Ishikawa (cell line): ENCODE measurements around the gene MTO1.

Experiments
- CEBPB ChIP-seq: IDR thresholded peaks from 2 replicates; pipeline ENCODE4 v1.6.1; 2012
- EP300 ChIP-seq: IDR thresholded peaks from 2 replicates; pipeline ENCODE4 v1.6.1; 2012; ENCODE audit warnings: borderline replicate concordance
- REST ChIP-seq: IDR thresholded peaks from 2 replicates; pipeline ENCODE4 v1.6.1; 2012; ENCODE audit warnings: low read depth, mild to moderate bottlenecking
- TAF1 ChIP-seq: IDR thresholded peaks from 2 replicates; pipeline ENCODE4 v1.6.1; 2012; ENCODE audit warnings: low read depth, mild to moderate bottlenecking
- TCF12 ChIP-seq: IDR thresholded peaks from 2 replicates; pipeline ENCODE4 v1.6.1; 2012; ENCODE audit warnings: low read depth

GRCh38 chr6:73455865-73456629 is 5.5 kb upstream of the MTO1 start:
- TF ChIP-seq CEBPB (no peak), EP300 (no peak), TCF12 (no peak), REST (no peak), TAF1 (no peak)
